Effector CD8-positive, alpha-beta T cell (primary cell): Measurements from ENCODE around the gene MESP1.

Experiments used
- DNase-seq: peaks from one replicate; lab custom pipeline; 2025; lab: John Stamatoyannopoulos, UW

The MESP1 gene

GRCh38 chr15:89781055-89781454 is 30.0 kb upstream of the MESP1 start:
- DNase-seq, result no peak

- DNase-seq, result no peak
These were observed 29.6 kb upstream of the MESP1 start for GRCh38 chr15:89780601-89781000.

GRCh38 chr15:89778861-89779260 is 27.8 kb upstream of the MESP1 start:
- no peak for DNase-seq

- no peak for DNase-seq
These were observed 26.8 kb upstream of the MESP1 start for GRCh38 chr15:89777782-89778380.

GRCh38 chr15:89777073-89777751 is 26.2 kb upstream of the MESP1 start:
- no peak for DNase-seq

GRCh38 chr15:89776274-89777072 is 25.4 kb upstream of the MESP1 start, which contains the start of gene MESP2:
Gene MESP2 (plus strand): TSS chr15:89776332. CDS start chr15:89776358, 26 bp downstream.
- DNase-seq, result no peak

GRCh38 chr15:89775815-89776214 is 24.8 kb upstream of the MESP1 start:
- no peak for DNase-seq

GRCh38 chr15:89774492-89774891 is 23.4 kb upstream of the MESP1 start:
- no peak for DNase-seq

- no peak for DNase-seq
These were observed 22.0 kb upstream of the MESP1 start for GRCh38 chr15:89772932-89773583.

GRCh38 chr15:89770041-89770440 is 19.0 kb upstream of the MESP1 start:
- DNase-seq, result no peak

GRCh38 chr15:89769366-89769765 is 18.3 kb upstream of the MESP1 start:
- no peak for DNase-seq

GRCh38 chr15:89768071-89768500 is 17.0 kb upstream of the MESP1 start:
- DNase-seq, result no peak

- DNase-seq, result no peak
These were observed 16.4 kb upstream of the MESP1 start for GRCh38 chr15:89767411-89767915.

- no peak for DNase-seq
These were observed 15.6 kb upstream of the MESP1 start for GRCh38 chr15:89766357-89767311.

- DNase-seq, result no peak
These were observed 14.6 kb upstream of the MESP1 start for GRCh38 chr15:89765694-89766093.

GRCh38 chr15:89761929-89762328 is 10.9 kb upstream of the MESP1 start:
- DNase-seq, result no peak

GRCh38 chr15:89761009-89761831 is 10.2 kb upstream of the MESP1 start:
- no peak for DNase-seq

- DNase-seq, result peak; percentile 37
These were observed 9.4 kb upstream of the MESP1 start for GRCh38 chr15:89760303-89761008.

GRCh38 chr15:89759835-89760234 is 8.8 kb upstream of the MESP1 start:
- DNase-seq, result no peak
